Caki2 (cell line): ENCODE results near the gene NID1. TPM values are rescaled to one million over a fixed set of nuclear protein-coding genes. Genes with fewer than 3 reads are reported as not detected.

Experiments used
- DNase-seq: peaks from one replicate; pipeline ENCODE4 v3.0.0-alpha.2; 2015; ENCODE audit warnings: low read depth
- in situ Hi-C: cut with HindIII; loops from 2 replicates; pipeline ENCODE4 v1.10.0; 2016; ENCODE audit warnings: low sequenced_read_pairs, low pct_unique_long_range_greater_than_20kb, mixed read lengths
- total RNA-seq: library from RNA; depleted of rRNA; stranded (reverse); fragments of >200 nt; shearing (Covaris generic); gene quantifications from 2 replicates; pipeline ENCODE4 v1.2.3, GENCODE V29; 2014; ENCODE audit warnings: low replicate concordance

Gene NID1
- total RNA-seq, 1 experiment from 2014 or later, result 0.37 TPM

DNA sequence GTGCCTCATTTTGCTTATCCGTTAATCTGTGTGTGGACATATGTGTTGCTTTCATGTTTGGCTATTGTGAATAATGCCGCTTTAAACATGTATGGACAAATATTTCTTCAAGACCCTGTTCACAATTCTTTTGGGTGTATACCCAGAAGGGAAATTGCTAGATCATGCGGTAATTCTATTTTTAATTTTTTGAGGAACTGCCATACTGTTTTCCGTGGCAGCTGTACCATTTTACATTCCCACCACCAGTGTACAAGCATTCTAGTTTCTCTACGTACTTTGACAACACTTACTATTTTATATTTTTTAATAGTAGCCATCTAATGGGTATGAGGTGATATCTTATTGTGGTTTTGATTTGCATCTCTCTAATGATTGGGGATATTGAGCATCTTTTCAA is 7.1 kb upstream of the NID1 start:
- in situ Hi-C loops, result no loop called here

DNA sequence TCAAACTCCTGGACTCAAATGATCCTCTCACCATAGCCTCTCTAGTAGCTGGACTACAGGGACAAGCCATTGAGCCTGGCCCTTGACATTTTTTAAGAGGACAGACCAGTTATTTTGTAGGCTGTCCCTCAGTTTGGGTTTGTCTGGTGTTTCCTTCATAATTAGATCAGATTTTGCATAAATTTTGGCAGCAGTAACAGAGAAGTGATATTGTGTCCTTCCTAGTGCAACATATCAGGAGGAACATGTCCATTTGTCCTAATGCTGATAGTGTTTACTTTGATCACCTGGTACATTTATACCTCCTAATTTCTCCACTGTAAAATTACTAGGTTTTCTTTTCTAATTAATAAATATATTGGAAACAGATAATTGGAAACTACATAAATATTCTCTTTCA is 5.9 kb upstream of the NID1 start:
- in situ Hi-C loops, result no loop called here
- no peak for DNase-seq

More for the DNA sequence above, 7.1 kb upstream of the NID1 start:
- no peak for DNase-seq

DNA sequence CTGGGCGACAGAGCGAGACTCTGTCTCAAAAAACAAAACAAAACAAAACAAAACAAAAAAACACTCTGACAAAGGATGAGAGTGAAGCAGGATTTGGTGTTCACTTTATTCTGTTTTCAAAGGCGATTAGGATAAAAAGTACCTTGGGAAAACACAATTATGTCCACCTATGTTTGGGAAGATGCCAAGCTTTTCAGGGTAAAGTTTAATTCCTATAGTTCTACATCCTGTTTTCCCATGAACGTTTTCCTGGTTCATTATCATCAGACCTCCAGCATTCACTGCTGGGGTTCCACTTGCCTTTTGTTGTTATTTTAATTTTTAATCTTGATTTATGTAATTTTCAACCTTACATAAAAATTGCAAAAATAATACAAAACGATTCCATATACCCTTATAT is 4.9 kb upstream of the NID1 start:
- DNase-seq, result no peak
- in situ Hi-C loops, result no loop called here

DNA sequence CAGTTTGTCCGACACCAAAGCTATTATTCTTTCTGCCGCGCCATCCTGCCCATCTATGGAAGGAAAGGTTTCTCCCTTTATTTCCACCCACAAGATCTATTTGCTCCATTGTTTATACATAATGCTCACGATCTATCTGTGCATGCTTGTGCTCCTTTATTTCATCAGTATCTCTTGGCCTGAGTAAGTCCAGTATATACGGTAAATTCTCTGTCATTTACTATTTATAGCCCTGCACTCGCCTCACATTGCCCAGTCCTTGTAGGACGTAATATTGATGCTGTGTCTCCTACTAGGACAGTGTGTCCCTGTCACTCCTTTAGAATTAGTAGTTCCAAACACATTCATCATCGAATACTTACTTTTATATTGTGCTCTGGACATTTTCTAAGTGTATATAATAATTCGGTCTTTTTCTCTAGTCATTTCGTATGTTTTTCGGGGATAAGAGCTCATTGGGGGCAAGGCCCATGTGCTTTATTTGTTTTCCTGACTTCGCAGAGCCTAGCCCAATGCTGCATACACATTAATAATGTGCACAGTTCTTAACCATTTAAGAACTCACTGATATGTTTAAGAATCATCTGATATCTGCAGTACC is 3.1 kb upstream of the NID1 start:
- DNase-seq, result no peak
- in situ Hi-C loops, result no loop called here

DNA sequence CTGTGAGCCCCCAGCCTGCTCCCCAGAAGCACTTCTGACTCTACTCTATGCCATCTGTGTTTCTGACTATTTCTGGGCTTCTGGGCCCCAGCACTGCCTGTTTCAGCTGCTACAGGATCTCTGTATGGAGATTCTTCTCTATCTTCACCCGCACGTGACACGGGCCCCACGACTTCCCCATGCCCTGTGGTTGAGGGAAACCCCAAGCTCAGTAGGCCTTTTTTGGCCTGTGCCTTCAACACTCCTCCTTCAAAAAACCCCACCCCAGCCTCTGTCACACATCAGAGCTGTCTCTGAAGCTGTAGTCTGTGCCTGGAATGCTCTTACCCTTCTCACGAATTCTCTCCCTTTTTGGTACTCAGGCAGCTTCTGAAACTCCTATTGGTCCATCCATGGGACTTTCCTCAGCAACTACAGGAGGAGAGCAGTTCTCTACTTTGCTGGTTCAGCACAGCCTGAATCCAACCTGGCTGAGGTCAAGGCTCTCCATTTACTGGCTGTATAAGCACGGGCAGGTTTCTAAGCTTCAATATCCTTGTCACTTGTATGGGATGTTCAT is 2.0 kb upstream of the NID1 start:
- no peak for DNase-seq
- in situ Hi-C loops, result no loop called here

DNA sequence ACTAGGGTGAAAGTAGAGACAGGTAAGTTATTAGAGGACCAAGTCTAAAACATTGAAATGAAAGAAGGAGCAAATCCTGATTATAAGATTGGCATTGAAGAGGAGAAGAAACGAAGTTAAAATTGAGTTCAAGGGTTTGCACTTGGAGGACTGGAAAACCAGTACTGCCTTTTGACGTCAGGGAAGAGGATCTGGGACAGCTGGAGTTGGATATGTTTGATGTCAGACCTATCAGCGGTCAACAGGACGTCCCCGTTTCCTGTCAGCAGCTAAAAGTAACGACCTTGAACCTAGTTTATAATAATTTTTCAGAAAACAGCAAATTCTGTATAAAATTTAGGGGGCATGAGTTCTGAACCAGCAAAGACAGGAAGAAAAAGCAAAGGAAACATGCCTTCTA is 1.2 kb upstream of the NID1 start:
- no peak for DNase-seq
- in situ Hi-C loops, result no loop called here

DNA sequence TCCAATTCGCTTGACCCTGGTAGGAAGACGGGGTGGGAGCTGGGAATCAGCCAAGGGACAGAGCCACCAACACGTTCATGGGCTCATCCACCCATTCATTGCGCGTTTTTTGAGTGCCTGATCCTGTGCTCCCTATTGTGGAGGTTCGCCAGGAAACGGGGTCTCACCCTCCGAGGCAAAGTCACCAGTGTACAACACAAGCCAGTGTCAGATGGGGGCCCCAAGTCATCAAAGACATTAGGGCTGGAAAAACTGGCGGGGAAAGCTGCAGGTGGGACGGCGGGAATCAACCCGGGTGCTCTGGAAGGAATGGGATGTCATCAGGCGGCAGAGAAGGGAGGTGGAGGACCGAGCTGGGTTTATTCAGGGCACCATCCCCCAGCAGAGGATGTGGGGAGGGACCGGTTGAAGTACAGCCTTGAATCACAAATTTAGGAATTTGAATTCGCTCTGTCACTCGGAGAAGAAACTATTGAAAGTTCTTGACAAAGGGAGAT is 667 bp upstream of the NID1 start:
- in situ Hi-C loops, result no loop called here

DNA sequence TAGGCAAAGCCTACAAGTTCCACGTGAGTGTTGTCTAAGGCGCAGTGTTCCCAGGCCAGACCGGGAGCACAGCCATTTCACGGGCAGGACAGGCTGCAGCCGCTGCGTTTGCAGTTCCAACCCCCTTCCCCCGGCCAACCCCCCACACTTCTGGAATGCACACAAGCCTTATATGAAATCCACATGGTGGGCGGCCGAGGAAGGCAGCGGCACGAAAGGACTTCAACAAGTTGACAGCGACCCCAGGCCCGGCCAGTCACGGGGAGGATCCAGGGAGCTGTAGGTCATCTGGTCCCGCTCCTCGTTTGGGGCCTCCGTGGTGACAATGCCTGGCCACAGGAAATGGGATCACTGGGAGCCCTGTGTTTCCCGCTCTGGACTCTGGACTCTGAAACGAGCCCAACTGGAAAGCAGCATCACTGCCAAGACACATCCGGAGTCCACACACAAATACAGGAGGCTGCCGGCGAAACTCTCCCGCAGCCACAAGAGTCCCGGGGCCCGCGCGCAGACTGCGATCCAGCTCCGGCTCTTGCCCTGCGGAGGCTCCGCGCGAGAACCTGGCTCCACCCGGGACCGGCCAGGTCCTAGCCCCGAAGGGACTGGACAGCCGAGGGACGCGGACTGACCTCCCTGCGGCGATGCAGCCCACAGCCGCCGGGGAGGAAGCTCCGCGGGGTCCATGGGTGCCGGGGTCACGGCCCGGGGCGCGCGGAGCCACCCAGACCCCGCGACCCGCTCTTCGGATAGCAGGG is 794 bp downstream of the NID1 start:
- in situ Hi-C loops, result no loop called here

More for the DNA sequence above, 667 bp upstream of the NID1 start:
- no peak for DNase-seq

DNA sequence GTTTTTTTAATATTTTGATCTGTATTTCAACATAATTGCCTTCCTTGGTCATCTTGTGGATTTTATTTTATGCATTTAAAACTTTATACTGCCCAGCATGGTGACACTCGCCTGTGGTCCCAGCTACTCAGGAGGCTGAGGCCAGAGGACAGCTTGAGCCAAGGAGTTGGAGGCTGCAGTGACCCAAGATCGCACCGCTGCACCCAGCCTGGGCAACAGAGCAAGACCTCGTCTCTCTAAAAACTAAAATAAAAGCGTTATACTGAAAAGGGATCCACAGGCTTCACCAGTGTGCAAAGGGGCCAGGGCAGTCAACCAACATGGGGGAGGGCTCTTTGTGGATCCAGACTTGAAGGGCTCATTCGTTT is 1.4 kb downstream of the NID1 start:
- no peak for DNase-seq
- in situ Hi-C loops, result no loop called here

More for the DNA sequence above, 794 bp downstream of the NID1 start:
- peak; percentile 11 for DNase-seq

DNA sequence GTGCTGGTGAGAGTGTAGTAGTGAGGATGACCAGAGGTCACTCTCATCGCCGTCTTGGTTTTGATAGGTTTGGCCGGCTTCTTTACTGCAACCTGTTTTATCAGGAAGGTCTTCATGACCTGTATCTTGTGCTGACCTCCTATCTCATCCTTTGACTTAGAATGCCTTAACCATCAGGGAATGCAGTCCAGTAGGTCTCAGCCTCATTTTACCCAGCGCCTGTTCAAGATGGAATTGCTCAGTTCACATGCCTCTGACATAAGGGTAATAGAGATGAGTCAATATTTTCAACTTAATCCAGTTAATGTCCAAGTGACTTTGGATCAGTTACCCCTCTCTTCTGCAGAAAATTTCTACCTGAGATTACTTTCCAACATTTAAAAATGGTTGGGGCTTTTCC is 4.6 kb downstream of the NID1 start:
- DNase-seq, result no peak
- in situ Hi-C loops, result no loop called here

DNA sequence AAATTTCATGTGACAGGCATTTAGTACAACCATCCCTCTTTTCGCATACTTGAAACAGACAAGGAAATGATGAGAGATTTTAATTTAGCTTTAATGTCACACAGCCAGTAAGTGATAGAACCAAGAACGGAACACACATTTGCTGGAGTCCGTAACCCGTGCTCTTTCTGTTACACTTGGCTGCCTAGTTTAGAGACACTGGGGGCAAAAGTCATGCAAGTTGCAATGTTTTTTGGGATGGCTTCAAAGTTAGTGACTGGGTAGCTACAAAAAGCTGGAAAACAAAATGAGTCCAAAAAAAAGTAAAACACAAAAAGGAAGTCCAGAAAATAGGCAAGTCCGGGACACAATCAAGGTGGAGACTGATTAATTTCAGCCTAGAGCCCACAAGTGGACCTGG is 5.9 kb downstream of the NID1 start:
- DNase-seq, result no peak
- in situ Hi-C loops, result no loop called here

DNA sequence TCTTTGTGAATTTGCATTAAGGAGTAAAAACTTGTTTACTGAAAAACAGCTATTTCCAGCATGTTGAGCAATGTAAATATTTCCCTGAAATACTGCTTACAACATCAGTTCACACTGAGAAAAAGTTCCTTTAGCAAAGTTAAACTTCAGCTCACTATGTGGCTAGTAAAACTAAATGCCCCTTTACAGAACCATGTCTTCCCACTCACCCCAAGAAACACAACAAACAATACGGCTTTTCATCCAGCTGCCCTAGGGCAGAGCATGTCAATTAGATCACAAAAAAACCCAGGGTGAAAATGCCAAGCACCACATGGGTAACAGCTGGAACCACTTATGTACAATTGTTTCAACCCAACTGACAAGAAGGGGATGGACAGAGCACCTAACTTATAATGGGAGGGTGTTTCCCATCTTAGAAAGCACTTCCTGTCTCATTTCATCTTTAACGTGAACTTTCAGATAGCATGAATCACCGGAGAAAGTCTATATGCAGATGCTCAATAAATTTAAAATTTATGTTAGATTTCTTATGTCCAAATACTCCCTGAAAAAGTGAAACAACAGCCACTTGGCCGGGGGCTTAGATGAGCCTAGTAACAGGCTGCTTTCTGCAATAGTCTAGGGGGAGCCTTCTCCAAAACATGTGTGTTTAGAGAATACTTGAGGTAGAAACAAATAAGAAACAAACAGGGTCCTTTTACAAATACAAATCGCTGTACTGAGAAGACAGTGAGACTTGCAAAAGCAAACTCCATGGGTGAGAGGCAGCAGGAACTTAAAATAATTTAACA is 6.6 kb downstream of the NID1 start:
- in situ Hi-C loops, result no loop called here
- no peak for DNase-seq

DNA sequence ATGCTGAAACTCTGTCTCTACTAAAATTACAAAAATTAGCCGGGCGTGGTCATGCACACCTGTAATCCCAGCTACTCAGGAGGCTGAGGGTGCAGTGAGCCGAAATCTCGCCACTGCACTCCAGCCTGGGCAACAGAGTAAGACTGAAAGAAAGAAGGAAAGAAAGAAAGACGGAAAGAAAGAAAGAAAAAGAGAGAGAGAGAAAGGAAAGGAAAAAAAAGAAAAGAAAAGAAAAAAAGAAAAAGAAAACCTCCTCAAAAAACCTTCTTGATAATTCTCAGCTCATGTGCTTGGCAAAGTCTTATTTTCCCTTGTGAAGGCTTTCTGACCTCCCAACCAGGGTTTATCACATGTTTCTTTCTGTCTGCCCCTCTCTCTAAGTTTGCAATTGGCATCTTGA is 7.3 kb downstream of the NID1 start:
- in situ Hi-C loops, result no loop called here
- DNase-seq, result no peak

DNA sequence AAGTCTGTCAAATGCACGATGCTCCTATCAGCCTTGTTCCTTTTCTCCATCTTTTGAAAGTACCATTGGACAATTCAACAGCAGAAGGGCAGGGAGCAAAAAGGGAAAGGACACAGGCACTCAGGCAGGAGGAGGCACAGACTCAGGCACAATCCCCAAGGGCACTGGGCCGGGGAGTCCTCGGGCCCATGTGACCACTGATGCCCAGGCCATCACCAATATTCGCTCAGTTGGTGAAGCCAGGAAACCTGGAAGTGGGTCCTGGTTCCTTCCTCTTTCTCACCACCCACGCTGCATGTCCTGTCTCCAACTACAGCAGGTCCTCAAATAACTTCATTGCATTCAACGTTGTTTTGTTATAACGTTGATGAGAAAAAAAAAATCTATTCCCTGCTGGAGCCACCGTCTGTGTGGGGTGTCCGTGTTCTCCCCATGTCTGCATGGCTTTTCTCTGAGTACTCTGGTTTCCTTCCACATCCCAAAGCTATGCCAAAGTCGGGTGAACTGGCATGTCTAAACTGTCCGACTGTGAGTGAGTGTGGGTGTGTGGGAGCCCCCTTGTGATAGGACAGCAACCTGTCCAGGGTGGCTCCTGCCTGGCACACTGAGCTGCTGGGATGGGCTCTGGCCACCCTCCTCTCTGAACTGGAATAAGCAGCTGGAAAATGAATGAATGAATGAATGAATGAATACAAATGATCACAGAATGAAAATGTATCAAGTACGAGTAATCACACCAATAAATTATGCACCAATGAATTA is 12.5 kb downstream of the NID1 start:
- in situ Hi-C loops, result no loop called here
- DNase-seq, result no peak

DNA sequence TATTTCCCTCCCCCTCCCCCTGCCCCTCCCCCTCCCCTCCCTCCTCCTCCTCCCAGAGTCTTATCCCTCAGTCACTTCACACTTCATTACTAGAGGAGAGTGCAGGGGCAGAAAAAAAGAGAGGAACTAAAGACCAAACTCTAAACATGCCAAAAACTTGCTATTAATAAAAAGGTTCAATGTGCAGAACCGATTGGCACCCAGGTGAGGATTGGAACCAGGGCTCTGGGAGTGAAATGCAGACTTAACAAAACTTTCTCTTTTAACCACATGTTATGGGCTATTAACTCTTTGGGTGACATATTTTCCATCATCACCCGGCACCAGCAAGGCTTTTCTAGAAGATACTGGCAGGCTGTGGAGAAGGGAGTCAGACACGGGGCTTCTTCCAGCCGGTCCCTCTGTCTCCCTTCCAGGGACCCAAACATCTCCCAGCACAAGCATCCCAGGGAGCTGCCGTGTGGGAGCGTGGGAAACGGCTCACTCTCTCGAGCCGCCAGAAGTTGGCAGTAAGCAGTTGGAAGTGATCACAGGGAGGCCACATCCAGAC is 13.6 kb downstream of the NID1 start:
- DNase-seq, result no peak
- in situ Hi-C loops, result no loop called here

DNA sequence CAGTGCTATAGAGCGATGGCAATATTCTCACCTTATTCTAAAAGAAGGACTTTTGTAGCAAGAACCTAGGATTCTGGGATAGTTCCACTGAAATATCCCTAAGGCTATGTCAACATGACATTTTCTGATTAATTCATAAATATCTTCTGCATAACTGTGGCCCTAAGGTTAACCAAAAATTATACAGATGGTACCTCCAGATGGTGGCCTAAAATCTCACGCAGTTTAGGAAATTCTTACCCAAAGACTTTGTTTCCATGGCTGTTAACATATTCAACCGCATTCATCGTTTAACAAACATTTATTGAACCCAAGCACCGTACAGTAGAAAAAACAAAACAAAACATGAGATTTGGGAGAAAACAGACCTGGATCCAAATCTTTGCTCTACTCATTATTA is 19.1 kb downstream of the NID1 start:
- no peak for DNase-seq
- in situ Hi-C loops, result no loop called here

DNA sequence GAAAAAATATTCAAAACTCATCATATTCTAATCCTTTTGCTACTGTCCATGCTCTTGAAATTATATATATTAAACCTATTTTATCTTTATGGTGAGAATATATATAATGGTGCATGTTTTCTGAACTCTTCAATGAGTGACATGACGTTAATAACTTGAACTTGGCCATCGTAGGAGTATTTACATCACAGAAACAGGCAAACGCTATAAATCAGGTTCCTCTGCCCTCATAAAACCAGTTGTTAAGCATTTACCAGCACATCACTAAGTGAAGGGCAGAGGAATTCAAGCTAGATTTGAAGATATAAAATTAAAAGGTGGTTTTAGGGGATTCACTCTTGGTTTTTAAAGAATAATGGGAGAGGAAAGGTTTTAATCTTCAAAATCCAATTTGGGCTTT is 20.5 kb downstream of the NID1 start:
- in situ Hi-C loops, result no loop called here
- DNase-seq, result no peak
